GM12864 (cell line): Measurements from ENCODE around the gene FGF1.

ENCODE experiments used
- DNase-seq: peaks from one replicate; pipeline ENCODE4 v3.0.0-alpha.2; 2011; ENCODE audit warnings: low read depth
- H3K4me3 ChIP-seq: 2 replicates; pipeline ENCODE4 v1.5.1; 2011; ENCODE audit warnings: mild to moderate bottlenecking, low read depth, low read length, control low read depth
- TF ChIP-seq, protein P1 (sequence below): IDR thresholded peaks from 2 replicates; pipeline ENCODE4 v1.5.1; 2011; ENCODE audit warnings: low read depth, mild to moderate bottlenecking, moderate library complexity, low read length, control low read depth, inconsistent platforms; ENCODE audit errors: missing control alignments

Gene FGF1

DNA sequence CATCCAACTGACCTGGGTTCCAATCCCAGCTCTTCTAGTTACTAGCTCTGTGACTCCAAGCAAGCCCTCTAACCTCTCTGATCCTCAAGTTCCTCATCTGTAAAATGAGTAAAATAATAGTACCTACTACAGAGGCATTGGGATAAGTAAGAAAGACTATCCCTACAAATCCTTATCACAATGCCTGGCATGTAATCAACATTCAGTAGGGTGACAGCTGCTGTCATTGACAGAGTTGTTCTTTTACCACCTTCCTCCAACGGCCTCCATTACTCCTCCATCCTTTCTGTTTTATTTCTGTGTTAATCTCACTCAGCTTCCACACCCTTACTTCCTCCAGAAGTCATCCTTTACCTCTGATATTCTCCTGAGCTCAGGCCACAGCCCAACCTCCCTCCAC lies 40.4 kb downstream of the FGF1 start:
- DNase-seq: no peak
- TF ChIP-seq, protein P1, sequence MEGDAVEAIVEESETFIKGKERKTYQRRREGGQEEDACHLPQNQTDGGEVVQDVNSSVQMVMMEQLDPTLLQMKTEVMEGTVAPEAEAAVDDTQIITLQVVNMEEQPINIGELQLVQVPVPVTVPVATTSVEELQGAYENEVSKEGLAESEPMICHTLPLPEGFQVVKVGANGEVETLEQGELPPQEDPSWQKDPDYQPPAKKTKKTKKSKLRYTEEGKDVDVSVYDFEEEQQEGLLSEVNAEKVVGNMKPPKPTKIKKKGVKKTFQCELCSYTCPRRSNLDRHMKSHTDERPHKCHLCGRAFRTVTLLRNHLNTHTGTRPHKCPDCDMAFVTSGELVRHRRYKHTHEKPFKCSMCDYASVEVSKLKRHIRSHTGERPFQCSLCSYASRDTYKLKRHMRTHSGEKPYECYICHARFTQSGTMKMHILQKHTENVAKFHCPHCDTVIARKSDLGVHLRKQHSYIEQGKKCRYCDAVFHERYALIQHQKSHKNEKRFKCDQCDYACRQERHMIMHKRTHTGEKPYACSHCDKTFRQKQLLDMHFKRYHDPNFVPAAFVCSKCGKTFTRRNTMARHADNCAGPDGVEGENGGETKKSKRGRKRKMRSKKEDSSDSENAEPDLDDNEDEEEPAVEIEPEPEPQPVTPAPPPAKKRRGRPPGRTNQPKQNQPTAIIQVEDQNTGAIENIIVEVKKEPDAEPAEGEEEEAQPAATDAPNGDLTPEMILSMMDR: no peak
- H3K4me3 ChIP-seq: no peak overlapping the region

DNA sequence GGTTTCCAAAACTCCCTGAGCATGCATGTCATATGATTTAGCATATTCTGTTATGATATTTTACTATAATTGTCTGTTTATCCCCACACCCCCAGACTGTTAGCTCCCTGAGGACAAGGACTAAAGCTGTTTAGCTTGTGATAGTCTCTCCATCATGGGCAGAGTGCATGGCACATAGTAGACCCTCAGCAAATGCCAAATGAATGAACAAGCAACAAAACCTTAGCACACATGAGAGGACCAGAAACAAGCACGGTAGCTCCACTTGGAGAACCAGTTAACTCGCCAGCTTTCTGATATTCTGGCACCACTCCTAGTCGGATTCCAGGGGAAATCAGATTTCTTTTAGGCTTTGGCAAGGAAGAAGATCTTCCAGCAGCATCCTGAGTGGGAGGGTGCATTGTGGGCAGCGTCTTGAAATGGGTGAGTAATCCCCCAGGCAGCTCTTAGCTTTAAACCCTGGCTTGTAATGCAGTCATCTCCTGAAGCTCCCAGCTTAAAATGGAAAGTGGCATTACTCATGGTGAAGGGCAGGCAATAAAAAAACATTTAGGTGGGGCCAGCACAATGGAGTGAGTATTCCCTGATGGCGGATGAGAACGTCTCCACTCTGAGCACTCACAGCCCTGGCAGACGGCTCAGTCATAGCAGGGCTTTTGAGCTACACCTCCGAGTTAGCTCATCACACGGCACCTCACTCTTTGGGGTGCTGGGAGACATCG lies 41.1 kb downstream of the FGF1 start:
- TF ChIP-seq, protein P1: no peak
- no peak for DNase-seq
- no peak overlapping the region for H3K4me3 ChIP-seq

DNA sequence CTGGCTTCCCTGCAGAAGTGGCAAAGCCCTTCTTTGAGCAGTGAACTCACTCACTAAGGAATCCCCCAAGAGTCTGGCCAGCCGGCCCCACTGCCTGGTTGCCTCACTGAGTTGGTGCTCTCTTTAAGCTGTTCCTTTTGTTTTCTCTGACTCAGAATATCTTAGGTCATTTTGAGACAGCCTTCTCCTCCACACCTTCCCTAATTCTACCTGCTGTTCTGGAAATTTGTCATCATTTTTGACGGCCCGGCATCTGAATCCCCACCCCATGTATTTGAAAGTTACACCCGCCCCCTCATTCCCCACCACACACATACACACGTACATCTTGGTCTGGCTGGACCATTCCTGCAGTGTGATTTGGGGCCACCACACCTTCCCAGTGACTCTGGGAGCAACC lies 41.8 kb downstream of the FGF1 start:
- DNase-seq: no peak
- no peak overlapping the region for H3K4me3 ChIP-seq
- TF ChIP-seq, protein P1: no peak

DNA sequence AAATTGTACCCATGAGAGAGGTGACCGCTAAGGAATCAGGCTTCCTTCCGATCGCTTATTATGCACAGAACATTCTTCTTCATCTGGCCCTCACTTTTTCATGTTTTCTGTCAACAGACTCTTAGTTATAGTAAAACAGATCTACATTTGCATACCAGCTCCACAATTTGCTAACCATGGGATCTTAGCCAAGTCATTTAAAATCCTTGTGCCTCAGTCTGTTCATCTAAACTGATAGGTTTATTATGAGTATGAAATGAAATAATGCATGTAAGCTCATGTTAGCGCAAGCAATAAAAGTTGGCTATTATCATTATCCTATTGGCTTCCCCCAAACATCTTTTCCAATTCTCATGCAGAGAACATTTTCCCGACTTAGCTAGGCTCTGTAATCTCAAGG lies 42.3 kb downstream of the FGF1 start:
- TF ChIP-seq, protein P1: no peak
- H3K4me3 ChIP-seq: no peak overlapping the region
- no peak for DNase-seq

DNA sequence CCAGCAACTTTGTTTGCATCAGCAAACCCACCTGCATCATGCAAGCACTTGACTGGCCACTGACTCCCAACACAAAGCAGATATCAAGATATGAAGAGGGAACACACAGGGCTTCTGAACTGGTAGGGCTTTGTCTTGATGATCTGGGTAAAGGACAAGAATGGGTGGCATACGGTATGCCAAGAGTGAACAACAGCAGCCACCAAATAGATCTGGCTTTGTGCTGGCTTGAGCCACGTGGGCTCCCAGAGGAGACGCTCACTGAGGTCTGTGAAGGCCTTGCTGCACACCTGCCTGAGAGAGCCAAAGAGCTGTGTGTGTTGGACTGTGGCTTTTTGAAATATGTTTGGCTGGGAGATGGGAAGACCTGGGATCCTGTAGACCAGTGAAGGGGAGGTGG lies 43.5 kb downstream of the FGF1 start:
- TF ChIP-seq, protein P1: no peak
- DNase-seq: no peak
- H3K4me3 ChIP-seq: no peak overlapping the region

DNA sequence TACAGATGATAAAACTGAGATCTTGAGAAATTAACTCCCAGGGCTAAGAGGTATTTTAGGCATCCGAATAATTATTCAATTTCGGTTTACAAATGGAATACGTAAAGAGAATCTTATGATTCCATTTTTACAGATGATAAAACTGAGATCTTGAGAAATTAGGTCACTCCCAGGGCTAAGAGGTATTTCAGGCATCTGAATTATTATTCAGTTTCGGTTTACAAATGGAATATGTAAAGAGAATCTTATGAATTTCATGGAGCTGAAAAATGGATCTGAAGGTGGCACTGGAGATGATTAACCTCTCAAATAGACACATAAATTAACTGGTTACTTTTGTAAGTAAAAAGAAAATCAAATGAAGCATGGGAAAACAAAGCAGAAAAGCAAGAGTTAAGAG lies 44.2 kb downstream of the FGF1 start:
- DNase-seq: no peak
- TF ChIP-seq, protein P1: no peak
- no peak overlapping the region for H3K4me3 ChIP-seq
